Epithelial cell of proximal tubule (primary cell): ENCODE measurements around the gene TRAF2. TPM values are rescaled to one million over a fixed set of nuclear protein-coding genes. Genes with fewer than 3 reads are reported as not detected.

Source experiments
- DNase-seq: peaks from one replicate; pipeline ENCODE4 v3.0.0-alpha.2; 2011; ENCODE audit warnings: low read depth
- H3K4me3 ChIP-seq: 2 replicates; pipeline ENCODE4 v1.5.1; 2011; ENCODE audit warnings: low read depth, mild to moderate bottlenecking, low read length
- total RNA-seq: library from RNA; depleted of rRNA; stranded (reverse); fragments of >200 nt; gene quantifications from 2 replicates; pipeline ENCODE4 v1.2.3, GENCODE V29; 2015
- TF ChIP-seq, protein P1 (sequence below): conservative IDR thresholded peaks from 2 replicates; pipeline ENCODE4 v1.5.1; 2012; ENCODE audit warnings: low read depth, mild to moderate bottlenecking, low read length

TRAF2 gene
- total RNA-seq, 1 donor from 2014 or later, result 21.0 TPM

DNA sequence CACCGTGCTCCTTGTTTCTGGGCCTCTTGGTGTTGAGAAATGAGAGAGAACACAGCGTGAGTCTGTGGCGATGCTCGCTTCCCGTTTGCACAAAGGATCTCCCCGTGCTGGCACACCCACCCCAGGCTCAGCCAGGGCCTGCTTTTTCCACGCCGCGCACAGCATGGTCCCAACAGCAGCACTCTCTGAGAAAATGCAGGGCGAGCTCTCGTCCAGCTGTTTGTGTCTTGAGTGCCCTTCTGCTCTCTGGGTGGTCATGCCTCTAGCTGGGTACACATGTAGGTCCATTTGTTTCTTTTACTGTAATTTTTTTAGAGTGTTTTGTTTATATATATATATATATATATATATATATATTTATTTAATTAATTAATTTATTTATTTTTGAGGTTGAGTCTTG, 31.6 kb downstream of the TRAF2 start:
- no peak for DNase-seq
- no peak overlapping the region for H3K4me3 ChIP-seq
- TF ChIP-seq, protein P1, sequence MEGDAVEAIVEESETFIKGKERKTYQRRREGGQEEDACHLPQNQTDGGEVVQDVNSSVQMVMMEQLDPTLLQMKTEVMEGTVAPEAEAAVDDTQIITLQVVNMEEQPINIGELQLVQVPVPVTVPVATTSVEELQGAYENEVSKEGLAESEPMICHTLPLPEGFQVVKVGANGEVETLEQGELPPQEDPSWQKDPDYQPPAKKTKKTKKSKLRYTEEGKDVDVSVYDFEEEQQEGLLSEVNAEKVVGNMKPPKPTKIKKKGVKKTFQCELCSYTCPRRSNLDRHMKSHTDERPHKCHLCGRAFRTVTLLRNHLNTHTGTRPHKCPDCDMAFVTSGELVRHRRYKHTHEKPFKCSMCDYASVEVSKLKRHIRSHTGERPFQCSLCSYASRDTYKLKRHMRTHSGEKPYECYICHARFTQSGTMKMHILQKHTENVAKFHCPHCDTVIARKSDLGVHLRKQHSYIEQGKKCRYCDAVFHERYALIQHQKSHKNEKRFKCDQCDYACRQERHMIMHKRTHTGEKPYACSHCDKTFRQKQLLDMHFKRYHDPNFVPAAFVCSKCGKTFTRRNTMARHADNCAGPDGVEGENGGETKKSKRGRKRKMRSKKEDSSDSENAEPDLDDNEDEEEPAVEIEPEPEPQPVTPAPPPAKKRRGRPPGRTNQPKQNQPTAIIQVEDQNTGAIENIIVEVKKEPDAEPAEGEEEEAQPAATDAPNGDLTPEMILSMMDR, result no peak

DNA sequence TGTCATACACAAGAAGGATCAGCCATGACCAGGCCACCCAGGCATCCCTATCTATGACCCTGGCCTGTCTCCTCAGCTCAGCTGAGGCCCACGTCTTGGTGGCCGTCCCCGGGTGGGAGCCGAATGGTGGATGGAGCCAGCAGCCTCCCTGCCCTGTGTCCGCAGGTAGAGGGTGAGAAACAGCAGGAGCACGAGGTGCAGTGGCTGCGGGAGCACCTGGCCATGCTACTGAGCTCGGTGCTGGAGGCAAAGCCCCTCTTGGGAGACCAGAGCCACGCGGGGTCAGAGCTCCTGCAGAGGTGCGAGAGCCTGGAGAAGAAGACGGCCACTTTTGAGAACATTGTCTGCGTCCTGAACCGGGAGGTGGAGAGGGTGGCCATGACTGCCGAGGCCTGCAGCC, 33.8 kb downstream of the TRAF2 start:
- DNase-seq, result no peak
- TF ChIP-seq, protein P1, result no peak
- no peak overlapping the region for H3K4me3 ChIP-seq

DNA sequence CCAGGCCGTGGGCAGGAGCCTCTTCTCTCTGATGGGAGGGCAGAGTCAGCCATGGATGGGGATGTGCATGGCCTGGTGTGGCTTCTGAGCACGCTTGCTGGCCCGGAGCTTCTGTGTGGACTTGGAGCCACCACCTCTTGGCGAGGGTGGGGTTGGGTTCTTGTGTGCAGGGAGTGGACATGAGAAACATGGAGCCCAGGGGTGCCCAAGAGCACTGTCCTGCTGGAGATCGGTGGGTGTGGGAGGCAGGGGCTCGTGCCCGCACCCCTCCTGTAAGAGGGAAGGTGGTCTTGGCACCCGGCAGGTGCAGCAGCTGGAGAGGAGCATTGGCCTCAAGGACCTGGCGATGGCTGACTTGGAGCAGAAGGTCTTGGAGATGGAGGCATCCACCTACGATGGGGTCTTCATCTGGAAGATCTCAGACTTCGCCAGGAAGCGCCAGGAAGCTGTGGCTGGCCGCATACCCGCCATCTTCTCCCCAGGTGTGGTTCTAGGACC, 34.5 kb downstream of the TRAF2 start:
- TF ChIP-seq, protein P1, result no peak
- no peak for DNase-seq
- H3K4me3 ChIP-seq, result no peak overlapping the region

DNA sequence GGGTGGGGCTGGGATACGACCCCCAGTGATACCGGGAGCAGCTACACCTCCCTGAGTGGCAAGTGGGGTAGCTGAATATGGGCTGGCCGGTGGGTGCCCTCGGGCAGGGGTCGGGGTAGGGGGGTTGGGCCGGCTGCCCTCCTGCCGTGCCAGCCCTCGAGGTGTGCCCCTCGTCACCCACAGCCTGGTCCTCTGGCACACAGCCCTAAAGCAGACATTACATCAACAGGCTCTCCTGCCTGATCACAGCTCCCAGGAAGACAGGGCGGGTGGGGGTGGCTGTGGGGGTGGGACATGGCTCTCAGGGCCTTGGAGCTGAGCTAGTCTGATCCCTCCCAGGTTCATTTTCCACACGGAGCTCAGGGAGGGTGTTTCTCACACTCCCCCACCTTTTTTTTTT, 35.0 kb downstream of the TRAF2 start:
- DNase-seq, result no peak
- TF ChIP-seq, protein P1, result no peak
- H3K4me3 ChIP-seq, result no peak overlapping the region

DNA sequence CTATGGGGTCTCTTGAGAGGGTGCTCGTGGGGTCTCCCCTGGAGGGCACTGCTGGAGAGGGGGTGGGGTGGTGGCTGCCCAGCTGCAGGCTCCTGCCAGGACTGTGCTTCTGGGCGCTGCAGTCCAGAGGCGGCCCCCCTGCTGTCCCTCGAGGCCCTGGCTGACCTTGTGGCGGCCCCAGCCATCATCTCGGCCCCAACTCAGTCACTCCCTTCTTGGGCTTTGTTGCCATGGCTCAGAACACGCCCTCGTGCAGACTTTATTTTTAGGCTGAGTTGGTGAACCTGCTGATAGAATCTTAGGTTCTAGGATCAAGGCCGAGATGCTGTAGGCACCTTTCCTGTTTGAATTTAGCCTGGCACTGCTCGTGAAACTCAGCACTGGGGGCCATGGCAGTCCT, 35.4 kb downstream of the TRAF2 start:
- H3K4me3 ChIP-seq, result no peak overlapping the region
- TF ChIP-seq, protein P1, result no peak
- no peak for DNase-seq

DNA sequence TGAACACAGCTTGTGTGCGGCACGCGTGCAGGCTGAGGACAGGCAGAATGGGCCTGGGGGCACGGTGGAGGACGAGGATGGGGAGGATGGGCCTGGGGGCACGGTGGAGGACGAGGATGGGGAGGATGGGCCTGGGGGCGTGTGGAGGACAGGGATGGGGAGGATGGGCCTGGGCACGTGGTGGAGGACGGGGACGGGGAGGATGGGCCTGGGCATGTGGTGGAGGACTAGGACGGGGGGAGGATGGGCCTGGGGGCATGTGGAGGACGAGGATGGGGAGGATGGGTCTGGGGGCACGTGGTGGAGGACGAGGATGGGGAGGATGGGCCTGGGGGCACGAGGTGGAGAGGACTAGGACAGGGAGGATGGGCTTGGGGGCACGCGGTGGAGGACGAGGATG, 36.2 kb downstream of the TRAF2 start:
- DNase-seq, result no peak
- no peak overlapping the region for H3K4me3 ChIP-seq
- TF ChIP-seq, protein P1, result no peak

DNA sequence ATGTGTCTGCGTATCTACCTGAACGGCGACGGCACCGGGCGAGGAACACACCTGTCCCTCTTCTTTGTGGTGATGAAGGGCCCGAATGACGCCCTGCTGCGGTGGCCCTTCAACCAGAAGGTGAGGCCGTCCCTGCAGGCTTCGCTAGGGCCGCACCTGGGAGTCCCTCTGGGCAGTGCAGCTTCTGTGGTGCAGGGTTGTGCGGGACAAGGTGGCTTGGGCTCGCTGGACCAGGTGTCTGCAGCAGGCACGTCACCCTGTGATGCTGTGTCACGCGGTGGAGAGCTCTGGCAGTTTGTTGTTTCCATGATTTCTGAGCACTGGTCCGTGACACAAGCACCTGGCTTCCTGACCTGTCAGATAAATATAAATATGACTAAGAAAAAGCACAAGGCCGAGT, 37.6 kb downstream of the TRAF2 start:
- TF ChIP-seq, protein P1, result no peak
- no peak for DNase-seq
- no peak overlapping the region for H3K4me3 ChIP-seq
